Neutrophil (primary cell): ENCODE results near the gene DNAH14.
"Not testable (repeated sequence)": the region's sequence is repeated elsewhere in the genome, so short reads cannot be mapped to it uniquely, and the experiment has no call there.

Experiments used
- H3K27ac ChIP-seq: fragments of 200-600 bp; sonication (generic); 2 replicates; pipeline ENCODE4 v1.5.1; 2016; ENCODE audit warnings: mild to moderate bottlenecking, moderate library complexity
- H3K27me3 ChIP-seq: fragments of 200-600 bp; sonication (generic); 2 replicates; pipeline ENCODE4 v1.6.0; 2016; ENCODE audit warnings: mild to moderate bottlenecking
- H3K36me3 ChIP-seq: fragments of 200-600 bp; sonication (generic); 2 replicates; pipeline ENCODE4 v1.5.1; 2017
- H3K4me1 ChIP-seq, 2 experiments: fragments of 200-600 bp in 1 of 2; sonication (generic) in 1 of 2; 1 replicate in 1 of 2; 2 replicates in 1 of 2; pipeline versions ENCODE4 v1.5.1 to v1.6.1; 2013 to 2016; ENCODE audit warnings: low read depth in 1 of 2, low read length in 1 of 2, mild to moderate bottlenecking in 1 of 2, moderate library complexity in 1 of 2; ENCODE audit not compliant: control insufficient read depth in 1 of 2, insufficient read depth in 1 of 2
- H3K4me3 ChIP-seq, 2 experiments: fragments of 200-600 bp in 1 of 2; sonication (generic) in 1 of 2; 1 replicate in 1 of 2; 2 replicates in 1 of 2; pipeline ENCODE4 v1.5.1; 2013 to 2016; ENCODE audit warnings: low read depth in 1 of 2, low read length in 1 of 2, mild to moderate bottlenecking in 1 of 2, moderate library complexity in 1 of 2
- H3K9me3 ChIP-seq: fragments of 200-600 bp; sonication (generic); 2 replicates; pipeline ENCODE4 v1.5.1; 2016
- TF ChIP-seq, protein P1 (sequence below): fragments of 200-600 bp; sonication (generic); IDR thresholded peaks from 2 replicates; pipeline ENCODE4 v1.5.1; 2016; ENCODE audit warnings: antibody characterized with exemption

DNAH14 gene

DNA sequence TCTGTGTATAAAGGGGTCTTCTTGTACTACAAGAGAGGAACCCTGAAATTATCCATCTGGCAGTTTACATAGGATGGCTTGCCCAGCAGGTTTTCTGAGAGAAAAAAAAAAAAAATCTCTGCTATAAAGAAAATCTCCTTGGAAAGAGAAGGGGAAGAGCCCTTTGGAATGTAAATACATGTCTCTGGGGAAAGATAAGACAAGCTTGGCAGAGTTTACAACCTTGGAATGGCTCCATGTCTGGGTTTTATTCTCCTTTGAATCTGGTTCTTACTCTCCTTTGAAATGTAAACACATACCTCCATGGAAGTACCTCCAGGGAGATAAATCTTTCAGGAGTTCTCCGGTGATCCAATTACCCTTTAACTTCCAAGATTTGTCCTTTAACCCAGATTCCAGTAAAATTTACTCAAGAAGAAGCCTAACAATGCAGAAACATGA, 45.1 kb upstream of the DNAH14 start:
- H3K27me3 ChIP-seq, result no peaks in the 10 kb centered on the region
- TF ChIP-seq, protein P1, sequence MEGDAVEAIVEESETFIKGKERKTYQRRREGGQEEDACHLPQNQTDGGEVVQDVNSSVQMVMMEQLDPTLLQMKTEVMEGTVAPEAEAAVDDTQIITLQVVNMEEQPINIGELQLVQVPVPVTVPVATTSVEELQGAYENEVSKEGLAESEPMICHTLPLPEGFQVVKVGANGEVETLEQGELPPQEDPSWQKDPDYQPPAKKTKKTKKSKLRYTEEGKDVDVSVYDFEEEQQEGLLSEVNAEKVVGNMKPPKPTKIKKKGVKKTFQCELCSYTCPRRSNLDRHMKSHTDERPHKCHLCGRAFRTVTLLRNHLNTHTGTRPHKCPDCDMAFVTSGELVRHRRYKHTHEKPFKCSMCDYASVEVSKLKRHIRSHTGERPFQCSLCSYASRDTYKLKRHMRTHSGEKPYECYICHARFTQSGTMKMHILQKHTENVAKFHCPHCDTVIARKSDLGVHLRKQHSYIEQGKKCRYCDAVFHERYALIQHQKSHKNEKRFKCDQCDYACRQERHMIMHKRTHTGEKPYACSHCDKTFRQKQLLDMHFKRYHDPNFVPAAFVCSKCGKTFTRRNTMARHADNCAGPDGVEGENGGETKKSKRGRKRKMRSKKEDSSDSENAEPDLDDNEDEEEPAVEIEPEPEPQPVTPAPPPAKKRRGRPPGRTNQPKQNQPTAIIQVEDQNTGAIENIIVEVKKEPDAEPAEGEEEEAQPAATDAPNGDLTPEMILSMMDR, result no peak
- no peaks in the 10 kb centered on the region for H3K9me3 ChIP-seq
- no peaks in the 10 kb centered on the region for H3K36me3 ChIP-seq
- no peaks in the 10 kb centered on the region for H3K4me1 ChIP-seq
- no peak overlapping the region for H3K27ac ChIP-seq
- H3K4me3 ChIP-seq, result no peak overlapping the region

DNA sequence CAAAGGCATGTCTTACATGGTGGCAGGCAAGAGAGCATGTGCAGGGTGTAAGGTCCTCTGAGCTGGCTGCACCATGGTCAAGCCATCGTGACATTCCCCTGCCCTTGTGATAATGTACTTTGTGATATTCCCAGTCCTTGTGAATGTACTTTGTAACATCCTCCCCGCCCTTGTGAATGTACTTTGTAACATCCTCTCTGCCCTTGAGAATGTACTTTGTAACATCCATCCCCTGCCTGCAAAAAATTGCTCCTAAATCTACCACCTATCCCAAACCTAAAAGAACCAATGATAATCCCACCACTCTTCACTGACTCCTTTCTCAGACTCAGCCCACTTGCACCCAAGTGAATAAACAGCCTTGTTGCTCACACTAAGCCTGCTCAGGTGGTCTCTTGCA, 44.1 kb upstream of the DNAH14 start:
- not testable (repeated sequence) for H3K27me3 ChIP-seq, H3K4me1 ChIP-seq, H3K27ac ChIP-seq, H3K9me3 ChIP-seq, H3K4me3 ChIP-seq, H3K36me3 ChIP-seq

DNA sequence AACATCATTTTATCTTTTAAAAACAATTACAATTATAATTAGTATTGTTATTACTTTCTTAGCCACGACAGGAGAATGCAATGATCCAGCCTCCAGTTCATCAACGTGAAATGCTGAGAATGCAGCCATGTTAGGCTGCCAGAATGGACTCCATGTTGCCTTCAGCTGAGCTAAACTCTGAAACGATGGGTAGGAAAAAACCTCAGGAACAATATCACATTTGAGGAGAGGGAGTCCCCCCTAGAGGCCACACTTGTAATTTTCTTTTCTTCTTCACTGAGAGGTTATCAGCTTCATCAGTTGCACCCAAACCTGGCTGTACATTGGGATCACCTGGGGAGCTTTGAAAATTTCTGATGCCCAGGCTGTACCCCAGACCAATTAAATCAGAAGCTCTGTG, 34.6 kb upstream of the DNAH14 start:
- H3K27me3 ChIP-seq, result no peaks in the 10 kb centered on the region
- H3K9me3 ChIP-seq, result no peaks in the 10 kb centered on the region
- TF ChIP-seq, protein P1, result no peak
- no peaks in the 10 kb centered on the region for H3K4me1 ChIP-seq
- H3K27ac ChIP-seq, result no peak overlapping the region
- no peaks in the 10 kb centered on the region for H3K36me3 ChIP-seq
- no peak overlapping the region for H3K4me3 ChIP-seq

DNA sequence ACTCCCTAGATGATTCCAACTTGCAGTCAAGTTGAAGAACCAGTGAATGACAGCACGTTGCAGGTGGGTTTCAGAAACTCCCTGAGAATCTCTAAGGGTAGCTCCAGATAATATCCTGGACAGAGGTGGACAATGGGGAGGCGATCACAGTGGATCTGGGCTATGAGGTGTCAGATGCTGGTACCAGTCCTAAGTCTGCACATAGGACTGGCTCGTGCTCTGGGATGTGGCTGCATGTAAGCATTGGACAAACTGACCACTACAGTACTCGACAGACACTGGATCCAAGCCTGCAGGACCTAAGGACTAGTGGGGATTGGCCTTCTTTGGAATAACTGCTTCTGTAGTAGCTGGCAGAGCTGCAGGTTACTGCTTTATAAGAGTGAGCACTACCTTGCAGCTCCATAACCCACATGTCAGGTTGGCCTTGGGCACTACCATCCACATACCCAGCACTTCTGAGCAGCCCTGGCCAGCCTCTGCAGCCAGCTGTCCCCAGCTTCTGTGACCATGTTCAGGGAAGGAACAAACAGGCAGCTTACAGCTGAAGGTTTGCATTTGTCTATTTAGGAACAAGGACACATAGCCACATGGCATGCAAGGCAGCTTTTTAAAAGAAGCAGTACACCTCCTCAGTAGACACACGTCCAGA, 33.2 kb upstream of the DNAH14 start:
- no peak overlapping the region for H3K4me3 ChIP-seq
- TF ChIP-seq, protein P1, result no peak
- H3K9me3 ChIP-seq, result no peaks in the 10 kb centered on the region

DNA sequence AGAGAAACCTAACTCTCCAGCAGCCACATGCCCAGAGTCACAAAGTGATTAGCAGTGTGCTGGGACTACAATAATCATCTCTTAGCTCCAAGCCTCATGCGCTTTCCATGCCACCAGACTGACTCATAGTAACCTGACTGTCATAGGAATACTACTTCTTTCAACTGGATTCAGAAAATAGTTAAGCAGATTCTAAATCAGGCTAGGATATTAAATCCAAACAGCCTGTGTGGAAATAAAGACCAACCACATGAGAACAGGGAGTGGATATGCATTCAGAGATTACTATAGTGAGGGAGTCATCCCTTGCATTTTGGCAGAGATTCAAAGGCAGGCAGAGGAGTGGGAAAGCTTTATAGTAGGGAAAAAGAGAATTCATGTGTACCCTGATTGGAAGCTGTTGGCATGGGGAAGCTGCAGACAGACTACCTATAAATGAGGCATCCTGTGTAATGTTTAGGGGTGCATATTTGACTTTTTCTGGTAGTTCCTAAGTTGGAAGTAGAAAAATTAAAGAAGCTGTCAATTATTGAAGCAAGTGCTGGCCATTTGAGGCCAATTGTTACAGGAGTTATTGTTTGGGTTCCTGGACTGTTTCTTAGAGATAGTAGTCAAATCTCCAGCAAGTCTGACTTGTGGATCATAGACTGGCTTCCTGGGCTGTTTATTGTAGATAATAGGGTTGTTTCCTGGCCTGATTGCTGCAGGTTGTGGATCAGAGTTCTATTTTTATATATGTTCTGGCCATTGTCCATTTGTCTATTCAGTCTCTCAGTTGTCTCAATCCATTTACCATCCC, 31.7 kb upstream of the DNAH14 start:
- Histone ChIP-seq H3K4me1 (no peaks in the 10 kb centered on the region), H3K36me3 (no peaks in the 10 kb centered on the region), H3K27ac (no peak overlapping the region), H3K9me3 (no peaks in the 10 kb centered on the region), H3K27me3 (peaks cover 5% of the 10 kb centered on the region), H3K4me3 (no peak overlapping the region)
- TF ChIP-seq, protein P1, result no peak

More for the DNA sequence above, 33.2 kb upstream of the DNAH14 start:
- H3K27me3 ChIP-seq, result no peaks in the 10 kb centered on the region
- H3K36me3 ChIP-seq, result no peaks in the 10 kb centered on the region
- H3K27ac ChIP-seq, result no peak overlapping the region
- no peaks in the 10 kb centered on the region for H3K4me1 ChIP-seq

DNA sequence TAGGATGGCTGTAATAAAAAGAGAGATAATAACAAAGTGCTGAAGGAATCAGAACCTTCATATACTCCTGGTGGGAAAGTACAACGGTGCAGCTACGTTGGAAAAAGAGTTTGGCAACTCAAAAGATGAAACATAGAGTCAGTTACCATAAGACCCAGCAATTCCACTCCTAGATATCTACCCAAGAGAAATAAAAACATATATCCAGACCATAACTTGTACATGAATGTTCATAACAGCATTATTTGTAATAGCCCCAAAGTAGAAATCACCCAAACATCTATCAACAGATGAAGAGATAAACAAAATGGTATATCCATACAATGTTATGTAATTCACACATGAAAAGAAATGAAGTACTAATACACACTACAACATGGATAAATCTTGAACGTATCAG, 30.5 kb upstream of the DNAH14 start:
- Histone ChIP-seq H3K4me1 (no peaks in the 10 kb centered on the region), H3K9me3 (no peaks in the 10 kb centered on the region), H3K36me3 (no peaks in the 10 kb centered on the region), H3K4me3 (no peak overlapping the region), H3K27me3 (peaks cover 5% of the 10 kb centered on the region), H3K27ac (no peak overlapping the region)
- TF ChIP-seq, protein P1, result no peak
